Ovary (tissue), 3 donors: ENCODE results near the gene KRT81.

ENCODE experiments used
- CTCF ChIP-seq, 3 donors: fragments of 450-650 bp in 2 of 3; fragments of 200-600 bp in 1 of 3; IDR thresholded peaks; one replicate each; pipeline versions ENCODE4 v1.5.1 to v1.8.0; 2016 to 2022; ENCODE audit warnings: antibody characterized with exemption in 3 of 3, mild to moderate bottlenecking in 1 of 3
- EP300 ChIP-seq: sonication (generic); formaldehyde crosslinking; IDR thresholded peaks from one replicate; pipeline ENCODE4 v1.6.1; 2017; ENCODE audit warnings: antibody characterized with exemption
- POLR2A ChIP-seq: fragments of 450-650 bp; IDR thresholded peaks from one replicate; pipeline ENCODE4 v1.6.1; 2017; ENCODE audit warnings: antibody characterized with exemption, mild to moderate bottlenecking, moderate library complexity
- donor health status: DM: no; HTN: no; CAD: no.

DNA sequence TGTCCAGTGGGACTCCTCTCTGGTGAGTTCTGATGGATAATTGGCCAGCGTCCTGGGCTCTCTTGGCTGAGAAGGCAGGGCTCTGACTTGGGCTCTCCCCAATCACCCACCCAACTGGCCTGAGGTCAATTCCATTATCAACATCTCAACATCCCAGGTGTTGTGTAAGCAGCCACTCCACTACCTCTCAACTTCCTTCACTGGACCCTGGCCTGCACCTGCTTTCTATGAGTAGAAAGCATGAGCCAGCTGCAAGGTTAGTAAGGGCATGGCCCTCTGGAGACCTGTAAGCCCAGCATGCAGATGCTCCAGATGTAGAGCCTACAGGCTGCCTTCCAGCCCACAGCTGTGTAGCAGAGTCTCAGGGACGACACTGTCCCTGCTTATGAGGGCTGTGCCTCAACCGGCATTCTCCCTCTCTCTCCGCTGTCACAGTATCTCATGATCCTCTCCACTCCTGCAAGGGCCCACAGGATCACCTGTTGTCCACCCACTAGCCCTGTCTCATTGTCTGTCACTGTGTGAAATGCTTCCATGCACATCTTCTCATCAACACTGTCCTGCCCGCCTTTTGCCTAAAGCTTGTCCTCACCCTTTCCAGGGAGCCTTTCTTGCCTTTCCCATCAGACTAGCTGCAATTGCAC is 5.4 kb upstream of the KRT81 start:
- TF ChIP-seq CTCF (IDR thresholded peaks at IDR 0.05) (no peak), POLR2A (no peak), EP300 (no peak)
